CD14-positive monocyte (primary cell): ENCODE measurements around the gene ZBTB14. TPM values are rescaled to one million over a fixed set of nuclear protein-coding genes. Genes with fewer than 3 reads are reported as not detected.

Source experiments
- DNase-seq, 3 donors: peaks; one replicate each; pipeline ENCODE4 v3.0.0-alpha.2; 2011 to 2022
- H2AFZ ChIP-seq: 2 replicates; pipeline ENCODE4 v1.6.0; 2012; ENCODE audit warnings: mild to moderate bottlenecking, low read depth, low read length, inconsistent platforms; ENCODE audit not compliant: insufficient read depth, poor library complexity, severe bottlenecking
- H3K27ac ChIP-seq, 2 donors: 1 replicate in 1 of 2; 2 replicates in 1 of 2; pipeline ENCODE4 v1.5.1; 2012 to 2013; ENCODE audit warnings: low read length in 2 of 2, control low read depth in 1 of 2, inconsistent platforms in 1 of 2, low read depth in 1 of 2, mild to moderate bottlenecking in 1 of 2
- H3K27me3 ChIP-seq, 2 donors: one replicate each; pipeline versions ENCODE4 v1.6.0 to v1.6.1; 2011 to 2013; ENCODE audit warnings: low read length in 2 of 2; ENCODE audit not compliant: control insufficient read depth in 2 of 2, insufficient read depth in 2 of 2
- H3K36me3 ChIP-seq, 2 donors: replicated peaks in 1 of 2; 1 replicate in 1 of 2; 2 replicates in 1 of 2; pipeline versions ENCODE4 v1.5.1 to v1.6.1; 2012 to 2013; ENCODE audit warnings: low read length in 2 of 2, control low read depth in 1 of 2, inconsistent platforms in 1 of 2, mild to moderate bottlenecking in 1 of 2; ENCODE audit not compliant: insufficient read depth in 2 of 2, control insufficient read depth in 1 of 2
- H3K4me1 ChIP-seq, 2 donors: 1 replicate in 1 of 2; 2 replicates in 1 of 2; pipeline versions ENCODE4 v1.5.1 to v1.6.1; 2012 to 2013; ENCODE audit warnings: low read length in 2 of 2, control low read depth in 1 of 2, inconsistent platforms in 1 of 2, mild to moderate bottlenecking in 1 of 2, moderate library complexity in 1 of 2; ENCODE audit not compliant: insufficient read depth in 2 of 2, control insufficient read depth in 1 of 2
- H3K4me2 ChIP-seq: replicated peaks from 2 replicates; pipeline ENCODE3; 2012; ENCODE audit warnings: low read length, moderate library complexity, mild to moderate bottlenecking; ENCODE audit not compliant: poor library complexity, severe bottlenecking; ENCODE audit errors: extremely low read depth
- H3K4me3 ChIP-seq, 3 experiments: fragments of 200-600 bp in 1 of 3; sonication (generic) in 1 of 3; replicated peaks in 1 of 3; 1 replicate in 2 of 3; 2 replicates in 1 of 3; pipeline ENCODE4 v1.5.1; 2011 to 2013; ENCODE audit warnings: low read length in 3 of 3, mild to moderate bottlenecking in 3 of 3, control low read depth in 2 of 3, low read depth in 2 of 3, inconsistent platforms in 1 of 3, moderate library complexity in 1 of 3
- H3K79me2 ChIP-seq: 2 replicates; pipeline ENCODE4 v1.6.0; 2012; ENCODE audit warnings: mild to moderate bottlenecking, control low read depth, inconsistent platforms, low read length, moderate library complexity; ENCODE audit not compliant: insufficient read depth
- H3K9ac ChIP-seq: 2 replicates; pipeline ENCODE4 v1.6.0; 2017; ENCODE audit warnings: low read length, mild to moderate bottlenecking; ENCODE audit not compliant: insufficient read depth, poor library complexity, severe bottlenecking
- H3K9me3 ChIP-seq, 2 donors: replicated peaks in 1 of 2; 1 replicate in 1 of 2; 2 replicates in 1 of 2; pipeline versions ENCODE4 v1.5.1 to v1.6.1; 2012 to 2013; ENCODE audit warnings: low read length in 2 of 2, control low read depth in 1 of 2; ENCODE audit not compliant: control insufficient read depth in 1 of 2, insufficient read depth in 1 of 2
- H4K20me1 ChIP-seq: 2 replicates; pipeline ENCODE4 v1.6.0; 2012; ENCODE audit warnings: mild to moderate bottlenecking, low read length, control low read depth, moderate library complexity; ENCODE audit not compliant: insufficient read depth
- H3K27ac Mint-ChIP-seq, 7 donors: one replicate each; pipeline ENCODE4 v1.8.0; 2020; ENCODE audit warnings: mild to moderate bottlenecking in 7 of 7, mixed read lengths in 7 of 7, moderate library complexity in 6 of 7, inconsistent platforms in 2 of 7
- H3K27me3 Mint-ChIP-seq, 3 donors: one replicate each; pipeline ENCODE4 v1.8.0; 2021 to 2022; ENCODE audit warnings: low read depth in 3 of 3, mild to moderate bottlenecking in 3 of 3, mixed read lengths in 3 of 3, moderate library complexity in 3 of 3, inconsistent platforms in 1 of 3
- H3K36me3 Mint-ChIP-seq, 2 donors: one replicate each; pipeline ENCODE4 v1.8.0; 2020; ENCODE audit warnings: mixed read lengths in 2 of 2, inconsistent platforms in 1 of 2, mild to moderate bottlenecking in 1 of 2
- H3K4me1 Mint-ChIP-seq: one replicate; pipeline ENCODE4 v1.8.0; 2020; ENCODE audit warnings: mild to moderate bottlenecking, mixed read lengths
- H3K4me3 Mint-ChIP-seq, 2 donors: one replicate each; pipeline ENCODE4 v1.8.0; 2020; ENCODE audit warnings: mild to moderate bottlenecking in 2 of 2, mixed read lengths in 2 of 2, moderate library complexity in 1 of 2
- H3K9me3 Mint-ChIP-seq, 7 donors: one replicate each; pipeline ENCODE4 v1.8.0; 2020 to 2022; ENCODE audit warnings: mixed read lengths in 7 of 7, mild to moderate bottlenecking in 6 of 7, moderate library complexity in 6 of 7, inconsistent platforms in 2 of 7
- WGBS: methylation state at CpG from one replicate; pipeline ENCODE4 v1.1.5; 2013; ENCODE audit warnings: missing lambda C conversion rate; ENCODE audit not compliant: insufficient coverage; 5-methylcytosine and 5-hydroxymethylcytosine counted together
- intact Hi-C, 2 donors: fragments of 100-400 bp; cut with micrococcal nuclease; formaldehyde crosslinking; loops; one replicate each; pipeline versions ENCODE4 v1.15.0 to v1.15.1; 2023
- polyA plus RNA-seq, 3 donors: library from polyadenylated mRNA; depleted of rRNA in 1 of 3; unstranded in 2 of 3; stranded (reverse) in 1 of 3; fragments of 300-500 nt in 2 of 3; fragments of >200 nt in 1 of 3; fragmentation: Illumina TruSeq in 2 of 3; gene quantifications; 1 replicate in 2 of 3; 2 replicates in 1 of 3; pipeline ENCODE4 v1.2.3, GENCODE V29; 2012 to 2021
- TF ChIP-seq, protein P1 (sequence below): fragments of 200-600 bp; IDR thresholded peaks from one replicate; pipeline ENCODE4 v1.8.0; 2022; ENCODE audit warnings: antibody characterized with exemption, mild to moderate bottlenecking

Gene ZBTB14
- polyA plus RNA-seq, 3 donors, result 6.8 to 10.0 (median 7.5) TPM

DNA sequence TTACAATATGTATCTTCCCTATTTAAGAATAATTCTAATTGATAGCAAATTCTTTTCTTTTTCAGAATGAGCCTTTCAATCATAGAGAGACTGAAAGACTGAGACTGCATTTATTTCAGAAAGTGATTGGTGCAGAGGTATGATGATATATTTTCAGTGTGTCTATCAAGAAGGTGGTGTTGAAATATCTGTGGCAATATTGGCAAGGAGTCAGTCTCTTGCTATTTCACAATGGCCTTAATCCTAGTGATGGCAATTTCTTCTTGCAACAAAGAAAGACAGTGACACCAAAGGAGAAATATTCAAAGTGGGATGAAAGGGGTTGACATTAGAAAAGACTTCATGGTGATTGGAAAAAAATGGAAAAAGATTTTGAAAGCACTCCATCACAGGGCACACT is 21.7 kb upstream of the ZBTB14 start:
- Histone ChIP-seq H3K4me3 (no peak overlapping the region), H3K27me3 (no peaks in the 10 kb centered on the region), H3K9ac (no peak overlapping the region), H3K4me1 (peaks cover 6 to 7% of the 10 kb centered on the region in 2 donors), H3K4me2 (no peak overlapping the region), H3K36me3 (no peaks in the 10 kb centered on the region), H3K27ac (no peak overlapping the region), H3K79me2 (no peaks in the 10 kb centered on the region), H2AFZ (no peak overlapping the region), H4K20me1 (no peaks in the 10 kb centered on the region), H3K9me3 (no peaks in the 10 kb centered on the region)
- DNase-seq, result peak; percentile 39 to 63 (median 63)
- intact Hi-C loops, result no loop called here
- no peak overlapping the region for H3K4me3 Mint-ChIP-seq
- H3K4me1 Mint-ChIP-seq, result peaks cover 13% of the 10 kb centered on the region
- no peaks in the 10 kb centered on the region for H3K36me3 Mint-ChIP-seq
- no peak overlapping the region for H3K27ac Mint-ChIP-seq
- peaks cover 0 to 6% (median 0%) of the 10 kb centered on the region in 7 donors for H3K9me3 Mint-ChIP-seq
- TF ChIP-seq, protein P1, sequence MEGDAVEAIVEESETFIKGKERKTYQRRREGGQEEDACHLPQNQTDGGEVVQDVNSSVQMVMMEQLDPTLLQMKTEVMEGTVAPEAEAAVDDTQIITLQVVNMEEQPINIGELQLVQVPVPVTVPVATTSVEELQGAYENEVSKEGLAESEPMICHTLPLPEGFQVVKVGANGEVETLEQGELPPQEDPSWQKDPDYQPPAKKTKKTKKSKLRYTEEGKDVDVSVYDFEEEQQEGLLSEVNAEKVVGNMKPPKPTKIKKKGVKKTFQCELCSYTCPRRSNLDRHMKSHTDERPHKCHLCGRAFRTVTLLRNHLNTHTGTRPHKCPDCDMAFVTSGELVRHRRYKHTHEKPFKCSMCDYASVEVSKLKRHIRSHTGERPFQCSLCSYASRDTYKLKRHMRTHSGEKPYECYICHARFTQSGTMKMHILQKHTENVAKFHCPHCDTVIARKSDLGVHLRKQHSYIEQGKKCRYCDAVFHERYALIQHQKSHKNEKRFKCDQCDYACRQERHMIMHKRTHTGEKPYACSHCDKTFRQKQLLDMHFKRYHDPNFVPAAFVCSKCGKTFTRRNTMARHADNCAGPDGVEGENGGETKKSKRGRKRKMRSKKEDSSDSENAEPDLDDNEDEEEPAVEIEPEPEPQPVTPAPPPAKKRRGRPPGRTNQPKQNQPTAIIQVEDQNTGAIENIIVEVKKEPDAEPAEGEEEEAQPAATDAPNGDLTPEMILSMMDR, result no peak
- peaks cover 0 to 2% (median 1%) of the 10 kb centered on the region in 3 donors for H3K27me3 Mint-ChIP-seq

DNA sequence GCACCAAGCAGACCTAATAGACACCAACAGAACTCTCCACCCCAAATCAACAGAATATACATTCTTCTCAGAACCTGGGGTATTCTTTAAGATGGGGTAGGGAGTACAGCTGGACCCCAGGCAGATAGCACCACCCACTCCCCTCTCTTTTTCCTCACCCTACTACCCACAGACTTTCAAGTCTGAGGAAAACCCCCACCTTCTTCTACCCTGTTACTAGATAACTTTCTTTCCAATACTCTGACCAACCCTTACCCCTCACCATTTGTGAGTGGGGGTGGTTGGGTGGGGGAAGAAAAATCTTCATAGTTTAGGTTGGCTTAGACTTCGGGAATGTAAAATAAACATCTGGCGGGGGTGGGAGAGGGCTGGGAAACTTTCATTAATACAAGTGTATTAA is 20.3 kb upstream of the ZBTB14 start:
- TF ChIP-seq, protein P1, result no peak
- DNase-seq, result no peak
- Mint-ChIP-seq H3K9me3 (no peaks in the 10 kb centered on the region), H3K27ac (no peak overlapping the region), H3K36me3 (no peaks in the 10 kb centered on the region), H3K4me1 (peaks cover 22% of the 10 kb centered on the region), H3K27me3 (peaks cover 0 to 1% (median 0%) of the 10 kb centered on the region in 3 donors), H3K4me3 (no peak overlapping the region)
- peaks cover 10 to 11% of the 10 kb centered on the region in 2 donors for H3K4me1 ChIP-seq
- no peaks in the 10 kb centered on the region for H3K9me3 ChIP-seq
- intact Hi-C loops, result no loop called here
- H2AFZ ChIP-seq, result no peak overlapping the region
- no peaks in the 10 kb centered on the region for H3K79me2 ChIP-seq
- no peaks in the 10 kb centered on the region for H4K20me1 ChIP-seq
- WGBS, result no CpG with 5 or more reads among the region's 2 CpGs
- no peaks in the 10 kb centered on the region for H3K36me3 ChIP-seq
- no peak overlapping the region for H3K4me3 ChIP-seq
- no peaks in the 10 kb centered on the region for H3K27me3 ChIP-seq
- H3K9ac ChIP-seq, result no peak overlapping the region
- H3K4me2 ChIP-seq, result no peak overlapping the region
- H3K27ac ChIP-seq, result no peak overlapping the region
